DND-41 (cell line): Measurements from ENCODE around the gene USP8.
"Not testable (repeated sequence)": the region's sequence is repeated elsewhere in the genome, so short reads cannot be mapped to it uniquely, and the experiment has no call there.

ENCODE experiments used
- ATAC-seq: fragments of 200-7000 bp; cut with Tn5 transposase; 3 replicates; pipeline ENCODE4 v1.9.1; 2021; ENCODE audit warnings: low read depth; ENCODE audit not compliant: insufficient read depth
- DNase-seq: peaks from one replicate; pipeline ENCODE4 v3.0.0-alpha.2; 2020
- H2AFZ ChIP-seq: 2 replicates; pipeline ENCODE4 v1.6.0; 2012; ENCODE audit warnings: low read depth, low read length
- H3K27ac ChIP-seq: 2 replicates; pipeline ENCODE4 v1.5.1; 2012; ENCODE audit warnings: low read length, inconsistent platforms
- H3K27me3 ChIP-seq: fragments of 200-600 bp; sonication (generic); 2 replicates; pipeline ENCODE4 v1.6.0; 2012; ENCODE audit warnings: low read length, mild to moderate bottlenecking, inconsistent platforms; ENCODE audit not compliant: insufficient read depth, poor library complexity
- H3K36me3 ChIP-seq: 2 replicates; pipeline ENCODE4 v1.5.1; 2012; ENCODE audit warnings: low read length, inconsistent platforms; ENCODE audit not compliant: insufficient read depth
- H3K4me1 ChIP-seq: 2 replicates; pipeline ENCODE4 v1.5.1; 2012; ENCODE audit warnings: mild to moderate bottlenecking, low read length; ENCODE audit not compliant: insufficient read depth
- H3K4me2 ChIP-seq: 2 replicates; pipeline ENCODE4 v1.6.0; 2012; ENCODE audit warnings: mild to moderate bottlenecking, moderate library complexity, low read length, inconsistent platforms; ENCODE audit not compliant: insufficient read depth
- H3K4me3 ChIP-seq, 2 experiments: fragments of 200-600 bp in 1 of 2; shearing (Covaris generic) in 1 of 2; 2 replicates each; pipeline ENCODE4 v1.5.1; 2012 to 2016; ENCODE audit warnings: inconsistent platforms in 2 of 2, low read length in 2 of 2, mild to moderate bottlenecking in 2 of 2, low read depth in 1 of 2, moderate library complexity in 1 of 2
- H3K79me2 ChIP-seq: 2 replicates; pipeline ENCODE4 v1.6.0; 2012; ENCODE audit warnings: low read length, inconsistent platforms; ENCODE audit not compliant: insufficient read depth
- H3K9ac ChIP-seq: 2 replicates; pipeline ENCODE4 v1.6.0; 2012; ENCODE audit warnings: low read depth, mild to moderate bottlenecking, inconsistent platforms, low read length, moderate library complexity
- H3K9me3 ChIP-seq: 2 replicates; pipeline ENCODE4 v1.5.1; 2012; ENCODE audit warnings: low read length, moderate library complexity, mild to moderate bottlenecking, inconsistent platforms; ENCODE audit not compliant: insufficient read depth, severe bottlenecking
- H4K20me1 ChIP-seq: 2 replicates; pipeline ENCODE4 v1.6.0; 2012; ENCODE audit warnings: low read length; ENCODE audit not compliant: insufficient read depth
- EZH2 ChIP-seq: IDR thresholded peaks from 3 replicates; pipeline ENCODE4 v1.6.1; 2012; ENCODE audit warnings: borderline replicate concordance, low read depth, mild to moderate bottlenecking, moderate library complexity, low read length, inconsistent platforms; ENCODE audit not compliant: severe bottlenecking
- TF ChIP-seq, protein P1 (sequence below): IDR thresholded peaks from 2 replicates; pipeline ENCODE4 v1.5.1; 2012; ENCODE audit warnings: borderline replicate concordance, low read length, moderate library complexity, mild to moderate bottlenecking; ENCODE audit not compliant: poor library complexity, severe bottlenecking; ENCODE audit errors: extremely low read depth

USP8 gene

DNA sequence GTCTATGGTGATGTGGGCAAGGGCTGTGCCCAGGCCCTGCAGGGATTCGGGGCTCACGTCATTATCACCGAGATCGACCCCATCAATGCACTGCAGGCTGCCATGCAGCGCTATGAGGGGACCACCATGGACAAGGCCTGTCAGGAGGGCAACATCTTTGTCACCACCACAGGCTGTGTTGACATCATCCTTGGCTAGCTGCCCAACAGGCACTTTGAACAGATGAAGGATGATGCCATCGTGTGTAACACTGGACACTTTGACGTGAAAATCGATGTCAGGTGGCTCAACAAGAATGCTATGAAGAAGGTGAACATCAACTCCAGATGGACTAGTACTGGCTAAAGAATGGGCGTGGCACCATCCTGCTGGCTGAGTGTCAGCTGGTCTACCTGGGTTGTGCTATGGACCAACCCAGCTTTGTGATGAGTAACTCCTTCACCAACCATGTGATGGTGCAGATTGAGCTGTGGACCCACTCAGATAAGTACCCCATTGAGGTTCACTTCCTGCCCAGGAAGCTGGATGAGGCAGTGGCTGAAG lies 6.1 kb upstream of the USP8 start:
- no peaks in the 10 kb centered on the region for H3K9me3 ChIP-seq
- H3K9ac ChIP-seq = no peak overlapping the region
- no peak overlapping the region for H2AFZ ChIP-seq
- TF ChIP-seq EZH2 = no peak
- TF ChIP-seq, protein P1, sequence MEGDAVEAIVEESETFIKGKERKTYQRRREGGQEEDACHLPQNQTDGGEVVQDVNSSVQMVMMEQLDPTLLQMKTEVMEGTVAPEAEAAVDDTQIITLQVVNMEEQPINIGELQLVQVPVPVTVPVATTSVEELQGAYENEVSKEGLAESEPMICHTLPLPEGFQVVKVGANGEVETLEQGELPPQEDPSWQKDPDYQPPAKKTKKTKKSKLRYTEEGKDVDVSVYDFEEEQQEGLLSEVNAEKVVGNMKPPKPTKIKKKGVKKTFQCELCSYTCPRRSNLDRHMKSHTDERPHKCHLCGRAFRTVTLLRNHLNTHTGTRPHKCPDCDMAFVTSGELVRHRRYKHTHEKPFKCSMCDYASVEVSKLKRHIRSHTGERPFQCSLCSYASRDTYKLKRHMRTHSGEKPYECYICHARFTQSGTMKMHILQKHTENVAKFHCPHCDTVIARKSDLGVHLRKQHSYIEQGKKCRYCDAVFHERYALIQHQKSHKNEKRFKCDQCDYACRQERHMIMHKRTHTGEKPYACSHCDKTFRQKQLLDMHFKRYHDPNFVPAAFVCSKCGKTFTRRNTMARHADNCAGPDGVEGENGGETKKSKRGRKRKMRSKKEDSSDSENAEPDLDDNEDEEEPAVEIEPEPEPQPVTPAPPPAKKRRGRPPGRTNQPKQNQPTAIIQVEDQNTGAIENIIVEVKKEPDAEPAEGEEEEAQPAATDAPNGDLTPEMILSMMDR = no peak
- H3K79me2 ChIP-seq = no peaks in the 10 kb centered on the region
- H3K36me3 ChIP-seq = no peaks in the 10 kb centered on the region
- H3K4me2 ChIP-seq = no peak overlapping the region
- no peak overlapping the region for H3K4me3 ChIP-seq
- ATAC-seq (no peak), DNase-seq (peak; percentile 9)
- H3K27me3 ChIP-seq = no peaks in the 10 kb centered on the region
- H3K4me1 ChIP-seq = no peaks in the 10 kb centered on the region
- no peaks in the 10 kb centered on the region for H4K20me1 ChIP-seq
- H3K27ac ChIP-seq = no peak overlapping the region

DNA sequence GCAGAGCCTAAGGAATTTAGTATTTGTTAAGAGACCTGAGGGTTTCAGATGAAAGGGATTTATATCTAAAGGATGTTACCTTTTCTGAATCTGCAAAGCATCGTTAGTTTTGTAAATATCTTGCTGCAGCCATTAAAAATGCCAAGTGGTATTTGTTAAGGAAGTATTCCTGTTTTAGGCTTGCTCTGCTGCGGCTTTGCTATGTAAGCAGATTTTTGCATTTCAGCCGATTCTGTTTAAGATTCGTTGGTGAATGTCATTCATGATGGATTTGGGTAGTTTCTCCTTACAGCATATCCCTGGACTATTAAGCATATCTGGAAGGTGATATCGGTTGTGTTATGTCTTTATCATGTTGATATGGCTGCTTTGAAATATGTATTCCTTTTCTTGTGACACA lies 1.0 kb downstream of the USP8 start:
- H3K79me2 ChIP-seq = peaks cover 61% of the 10 kb centered on the region
- no peak for DNase-seq
- H3K9me3 ChIP-seq = no peaks in the 10 kb centered on the region
- peaks cover 7% of the 10 kb centered on the region; the same call in 1 of the 2 replicates for H4K20me1 ChIP-seq
- peaks cover 25% of the 10 kb centered on the region for H3K4me1 ChIP-seq
- no peaks in the 10 kb centered on the region; the same call in 1 of the 2 replicates for H3K36me3 ChIP-seq
- H3K27me3 ChIP-seq = no peaks in the 10 kb centered on the region
- TF ChIP-seq, protein P1 = no peak
- no peak for TF ChIP-seq EZH2
- H3K4me2 ChIP-seq = peak overlapping the region; percentile 85
- ATAC-seq = no peak
- H3K4me3 ChIP-seq = peak overlapping the region; percentile 89 to 96
- peak overlapping the region; percentile 74 for H3K27ac ChIP-seq
- H2AFZ ChIP-seq = no peak overlapping the region
- H3K9ac ChIP-seq = peak overlapping the region; percentile 62

DNA sequence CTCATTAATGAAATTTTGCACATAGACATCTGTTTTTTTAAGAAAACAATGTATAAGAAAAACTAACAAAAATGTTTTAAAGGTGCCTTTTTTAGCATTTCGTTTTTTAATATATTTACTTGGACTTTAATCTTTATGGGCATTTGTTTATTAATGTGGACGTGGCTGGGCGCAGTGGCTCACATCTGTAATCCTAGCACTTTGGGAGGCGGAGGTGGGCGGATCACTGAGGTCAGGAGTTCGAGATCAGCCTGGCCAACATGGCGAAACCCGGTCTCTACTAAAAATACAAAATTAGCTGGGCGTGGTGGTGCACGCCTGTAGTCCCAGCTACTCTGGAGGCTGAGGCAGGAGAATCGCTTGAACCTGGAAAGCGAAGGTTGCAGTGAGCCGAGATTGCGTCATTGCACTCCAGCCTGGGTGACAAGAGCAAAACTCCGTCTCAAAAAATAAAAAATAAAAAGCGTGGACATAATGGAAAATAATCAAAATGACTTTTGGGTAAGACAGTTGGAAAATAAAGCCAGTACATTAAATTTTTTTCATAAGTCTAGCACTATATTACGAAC lies 1.6 kb downstream of the USP8 start:
- ATAC-seq = not testable (repeated sequence)

DNA sequence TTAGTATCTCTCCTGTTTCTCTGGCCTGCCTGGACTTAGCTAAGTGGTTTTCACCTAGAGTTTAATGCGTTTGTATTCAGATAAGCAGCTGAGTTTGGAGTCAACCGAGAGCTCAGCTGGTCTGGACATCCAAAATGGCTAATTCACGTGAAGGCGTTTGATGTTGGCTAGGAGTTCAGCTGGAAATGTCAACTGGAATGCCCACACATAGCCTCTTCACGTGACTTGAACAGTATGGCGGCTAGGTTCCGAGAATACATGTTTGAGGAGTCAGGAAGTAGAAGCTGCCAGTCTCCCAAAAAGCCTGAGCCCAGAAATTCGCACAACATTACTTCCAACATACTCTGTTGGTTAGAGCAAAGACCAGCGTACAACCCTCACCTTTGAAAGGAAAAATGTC lies 2.2 kb downstream of the USP8 start:
- H3K9ac ChIP-seq = no peak overlapping the region
- DNase-seq = no peak
- H3K4me2 ChIP-seq = peak overlapping the region; percentile 85; the same call in 1 of the 2 replicates

More for the DNA sequence above, 1.6 kb downstream of the USP8 start:
- H4K20me1 ChIP-seq, H3K27me3 ChIP-seq, H3K36me3 ChIP-seq, H3K9me3 ChIP-seq, H2AFZ ChIP-seq, H3K27ac ChIP-seq, DNase-seq: not testable (repeated sequence)
- H3K4me1 ChIP-seq = peaks cover 25% of the 10 kb centered on the region
- H3K4me3 ChIP-seq = peak overlapping the region; percentile 89 to 96; a peak in 3 of 4 replicates
- H3K9ac ChIP-seq = peak overlapping the region; percentile 62; the same call in 1 of the 2 replicates
- peak overlapping the region; percentile 85 for H3K4me2 ChIP-seq
- peaks cover 66% of the 10 kb centered on the region for H3K79me2 ChIP-seq

More for the DNA sequence above, 2.2 kb downstream of the USP8 start:
- no peak overlapping the region for H2AFZ ChIP-seq
- H3K9me3 ChIP-seq = no peaks in the 10 kb centered on the region
- H4K20me1 ChIP-seq = peaks cover 11% of the 10 kb centered on the region
- peaks cover 25% of the 10 kb centered on the region for H3K4me1 ChIP-seq
- H3K27me3 ChIP-seq = no peaks in the 10 kb centered on the region
- peaks cover 3% of the 10 kb centered on the region; the same call in 1 of the 2 replicates for H3K36me3 ChIP-seq
- H3K4me3 ChIP-seq = peak overlapping the region in 1 of 2 experiments; percentile 29; a peak in 1 of 4 replicates
- H3K79me2 ChIP-seq = peaks cover 73% of the 10 kb centered on the region
- TF ChIP-seq, protein P1 = no peak
- TF ChIP-seq EZH2 = no peak
- no peak overlapping the region for H3K27ac ChIP-seq
- no peak for ATAC-seq
